Activated CD8-positive, alpha-beta memory T cell treated with anti-CD3 and anti-CD28 coated beads for 4 hours (primary cell): ENCODE results near the gene ACTR10.
A peak's percentile ranks its signal among the peaks of the same experiment; 100 is the strongest.
"Not testable (repeated sequence)": the region's sequence is repeated elsewhere in the genome, so short reads cannot be mapped to it uniquely, and the experiment has no call there.

ENCODE experiments used
- DNase-seq, 2 donors: peaks; one replicate each; pipeline ENCODE4 v3.0.0-alpha.2; 2020; ENCODE audit warnings: low read depth in 2 of 2

The ACTR10 gene

GRCh38 chr14:58216544-58216943, 16.6 kb downstream of the ACTR10 start:
- DNase-seq, result no peak

DNA sequence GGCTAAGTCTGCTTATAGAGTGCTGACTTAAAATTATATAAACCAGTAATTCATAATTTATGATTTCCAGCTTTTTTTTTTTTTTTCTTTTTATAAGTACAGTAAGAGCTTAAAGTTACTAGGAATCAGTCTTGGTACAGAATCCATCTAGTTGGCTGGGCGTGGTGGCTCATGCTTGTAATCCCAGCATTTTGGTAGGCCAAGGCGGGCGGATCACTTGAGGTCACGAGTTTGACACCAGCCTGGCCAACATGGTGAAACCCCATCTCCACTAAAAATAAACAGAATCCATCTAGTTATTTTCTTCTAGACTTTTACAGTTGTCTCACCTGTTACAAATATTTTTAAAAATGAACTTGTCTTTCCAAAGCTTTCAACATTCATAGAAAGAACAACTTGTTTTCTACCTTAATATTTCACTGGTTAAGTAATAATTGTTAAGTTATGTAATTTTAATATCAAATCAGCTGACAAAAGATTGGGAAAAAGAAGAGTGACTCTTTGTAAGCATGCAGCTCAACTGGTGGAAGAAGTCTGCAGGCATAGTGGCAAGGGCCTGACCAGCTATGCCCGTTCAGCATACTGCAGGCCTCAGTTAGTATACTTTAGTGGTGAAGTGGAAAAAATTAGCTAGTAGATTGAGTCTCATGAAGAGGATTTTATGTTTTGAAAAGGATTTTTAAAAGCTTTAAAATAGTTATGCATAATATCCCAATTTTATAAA, 27.3 kb downstream of the ACTR10 start:
- DNase-seq, result no peak

DNA sequence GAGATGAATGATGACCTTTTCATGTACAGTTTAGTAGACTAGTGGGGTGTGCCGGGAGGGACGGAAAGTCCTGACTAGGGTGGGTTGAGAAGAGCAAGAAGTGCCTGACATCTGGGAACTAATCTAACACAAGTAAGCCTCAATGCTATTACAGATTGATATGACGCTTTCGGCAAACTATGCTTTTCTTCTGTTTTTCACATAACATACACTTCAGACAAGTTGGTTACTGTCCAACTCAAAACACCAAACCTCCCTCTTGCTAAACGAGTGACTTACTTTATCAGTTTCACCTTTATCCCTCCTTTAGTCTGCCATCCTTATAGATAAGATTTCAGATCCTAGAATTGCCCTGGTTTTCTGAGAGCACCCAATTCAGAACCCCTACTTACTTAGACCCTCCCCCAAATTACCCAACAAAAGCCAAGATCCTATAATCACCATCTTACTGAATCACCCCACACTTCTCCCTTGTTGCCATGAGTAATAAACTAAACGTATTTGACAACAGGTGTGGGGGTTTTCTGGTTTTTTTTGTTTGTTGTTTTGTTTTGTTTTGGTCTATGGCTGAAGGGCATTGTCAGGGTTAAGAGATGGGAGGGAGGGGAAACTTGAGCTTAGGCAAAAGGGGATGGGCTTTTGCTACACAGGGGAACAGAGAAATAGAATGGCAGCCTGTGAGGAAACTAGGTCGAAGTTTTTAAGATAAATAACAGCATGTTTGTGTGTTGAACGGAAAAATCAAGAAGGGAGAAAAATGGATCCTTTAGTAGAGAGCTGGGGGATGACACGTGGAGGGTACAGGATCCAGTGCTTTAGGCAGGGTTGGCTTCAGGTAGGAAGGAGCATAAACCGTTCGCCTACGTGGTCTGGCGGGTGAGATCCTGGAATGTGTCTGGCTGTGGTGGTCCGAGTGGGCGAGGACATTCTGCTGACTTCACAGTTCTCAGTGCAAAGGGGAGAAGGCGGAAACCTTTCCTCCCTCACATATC, 38.6 kb downstream of the ACTR10 start:
- DNase-seq, result no peak

- peak; percentile 71 to 73 for DNase-seq
These were observed 39.6 kb downstream of the ACTR10 start for GRCh38 chr14:58239244-58240195.

DNA sequence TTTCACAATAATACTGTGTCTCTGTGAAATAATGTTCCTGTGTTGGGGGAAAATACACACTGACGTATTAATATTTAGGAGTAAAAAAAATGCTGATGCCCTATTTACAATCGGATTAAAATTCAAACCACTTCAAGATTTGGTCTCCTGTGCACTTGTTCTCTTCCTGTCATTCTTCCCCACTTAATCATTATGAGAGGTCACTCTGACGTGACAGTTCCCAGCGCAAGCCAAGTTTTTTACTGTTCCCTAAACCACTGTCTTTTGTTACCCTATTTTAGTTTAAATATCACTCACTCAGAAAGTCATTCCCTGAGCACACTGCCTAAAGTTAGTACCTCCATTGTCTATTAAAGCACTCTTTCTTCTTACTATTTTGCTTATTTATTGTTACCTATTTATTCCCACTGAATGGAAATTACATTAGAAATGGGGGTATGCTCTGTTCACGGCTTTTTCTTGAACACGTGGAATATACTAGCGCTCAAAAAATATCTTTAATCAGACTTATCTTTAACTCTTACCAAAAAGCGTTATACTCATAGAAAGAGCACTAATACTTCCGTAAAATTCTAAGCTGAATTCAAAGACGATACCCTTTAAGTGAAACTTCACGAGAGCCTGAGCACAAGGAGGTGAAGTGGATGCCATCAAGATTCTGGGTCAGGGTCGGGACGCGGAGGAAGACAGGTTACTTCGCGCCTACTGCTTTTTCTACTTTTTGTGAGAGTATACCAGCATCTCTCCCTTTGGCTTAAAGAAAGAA, 44.0 kb downstream of the ACTR10 start:
- DNase-seq, result no peak

DNA sequence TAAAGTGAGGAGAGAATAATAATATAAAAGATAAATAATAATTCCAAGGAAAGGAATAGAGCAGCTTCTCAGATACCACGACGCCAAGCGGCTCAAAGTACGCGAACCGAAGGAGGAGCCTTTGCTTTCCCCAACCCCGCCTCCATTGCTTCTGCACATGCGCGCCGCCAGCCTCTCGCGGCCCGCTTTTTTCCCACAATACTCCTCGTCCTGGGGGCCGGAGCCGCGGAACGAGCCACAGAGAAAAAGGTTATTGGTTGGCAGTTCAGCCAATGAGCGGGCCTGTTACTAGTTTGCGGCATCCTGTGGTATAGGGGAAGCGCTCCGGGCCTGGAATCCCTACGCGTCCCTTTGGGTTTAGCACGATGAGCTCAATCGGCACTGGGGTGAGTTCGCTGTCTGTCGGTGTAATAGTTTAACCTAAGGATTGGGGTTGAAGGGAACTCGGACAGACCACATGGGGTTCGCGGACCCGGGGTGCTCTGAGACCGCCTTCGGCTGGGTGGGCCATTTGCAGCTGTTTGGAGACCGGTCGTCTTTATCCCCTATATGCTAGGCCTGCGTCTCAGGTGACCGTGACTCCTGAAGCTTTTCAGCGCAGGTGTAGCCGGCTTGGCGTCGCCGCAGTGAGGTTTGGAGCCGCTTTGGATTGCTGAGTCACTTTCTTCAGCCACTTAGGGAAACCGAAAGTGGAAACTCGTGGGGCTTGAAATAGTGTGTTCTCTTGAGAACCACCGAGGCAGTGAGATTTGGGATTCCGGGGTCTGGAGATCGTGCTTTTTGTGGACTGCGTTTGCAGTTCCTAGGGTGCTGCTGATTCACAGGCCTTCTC, 44.8 kb downstream of the ACTR10 start, which contains the start of gene PSMA3:
Gene PSMA3 (plus strand): TSS at position 288 of the 832 bp plus-strand sequence. CDS start 78 bp downstream, at position 366.
- DNase-seq, result peak; percentile 96

GRCh38 chr14:58245562-58245961, 45.6 kb downstream of the ACTR10 start:
- DNase-seq, result no peak

- no peak for DNase-seq
These were observed 49.7 kb downstream of the ACTR10 start for GRCh38 chr14:58249611-58250010.

- no peak for DNase-seq
These were observed 58.2 kb downstream of the ACTR10 start for GRCh38 chr14:58258156-58258555.

DNA sequence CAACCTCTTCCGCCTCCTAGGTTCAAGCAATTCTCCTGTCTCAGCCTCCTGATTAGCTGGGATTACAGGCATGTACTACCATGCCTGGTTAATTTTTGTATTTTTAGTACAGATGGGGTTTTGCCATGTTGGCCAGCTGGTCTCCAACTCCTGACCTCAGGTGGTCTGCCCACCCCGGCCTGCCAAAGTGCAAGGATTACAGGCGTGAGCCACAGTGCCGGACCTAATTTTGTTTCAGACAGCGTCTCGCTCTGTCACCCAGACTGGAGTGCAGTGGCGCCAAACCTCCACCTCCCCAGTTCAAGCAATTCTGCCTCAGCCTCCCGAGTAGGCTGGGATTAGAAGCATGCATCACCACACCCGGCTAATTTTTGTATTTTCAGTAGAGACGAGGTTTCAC, 62.1 kb downstream of the ACTR10 start:
- not testable (repeated sequence) for DNase-seq

DNA sequence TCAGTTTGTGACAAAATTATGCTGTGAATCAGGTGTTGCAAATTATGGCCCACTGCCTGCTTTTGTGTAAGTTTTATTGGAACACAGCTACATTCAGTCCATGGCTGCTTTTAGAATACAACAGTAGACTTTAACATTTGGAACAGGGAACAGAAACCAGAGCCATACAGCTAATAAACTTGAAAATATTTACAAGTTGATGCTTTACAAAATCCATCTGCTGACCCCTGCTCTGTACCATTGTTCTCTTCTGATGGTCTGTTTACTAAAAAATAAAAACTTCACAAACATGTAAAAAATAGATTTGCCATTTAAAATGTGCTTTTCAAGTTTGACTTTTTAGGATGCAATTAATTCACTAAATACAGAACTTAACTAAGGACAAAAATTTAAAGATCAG, 65.5 kb downstream of the ACTR10 start:
- DNase-seq, result no peak

DNA sequence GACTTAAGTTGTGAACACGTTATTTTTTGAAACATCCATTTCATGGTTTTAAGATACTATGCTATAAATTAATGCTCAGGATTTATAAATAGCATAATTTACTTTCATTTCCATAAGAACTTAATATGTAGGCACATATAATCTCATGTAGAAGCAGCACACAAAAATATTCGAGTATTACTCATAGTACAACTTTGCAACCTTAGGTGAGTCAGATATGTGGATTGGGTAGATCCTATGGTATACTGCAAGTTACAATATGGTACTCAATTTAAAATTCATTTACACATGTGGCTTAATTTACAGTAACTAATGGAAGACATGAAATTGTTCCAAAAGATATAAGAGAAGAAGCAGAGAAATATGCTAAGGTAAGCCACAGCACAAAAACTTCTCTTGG, 70.7 kb downstream of the ACTR10 start:
- no peak for DNase-seq

GRCh38 chr14:58272588-58273372, 72.8 kb downstream of the ACTR10 start:
- no peak for DNase-seq

- no peak for DNase-seq
These were observed 74.9 kb downstream of the ACTR10 start for GRCh38 chr14:58274881-58275280.

GRCh38 chr14:58275527-58276190, 75.7 kb downstream of the ACTR10 start:
- DNase-seq, result no peak

DNA sequence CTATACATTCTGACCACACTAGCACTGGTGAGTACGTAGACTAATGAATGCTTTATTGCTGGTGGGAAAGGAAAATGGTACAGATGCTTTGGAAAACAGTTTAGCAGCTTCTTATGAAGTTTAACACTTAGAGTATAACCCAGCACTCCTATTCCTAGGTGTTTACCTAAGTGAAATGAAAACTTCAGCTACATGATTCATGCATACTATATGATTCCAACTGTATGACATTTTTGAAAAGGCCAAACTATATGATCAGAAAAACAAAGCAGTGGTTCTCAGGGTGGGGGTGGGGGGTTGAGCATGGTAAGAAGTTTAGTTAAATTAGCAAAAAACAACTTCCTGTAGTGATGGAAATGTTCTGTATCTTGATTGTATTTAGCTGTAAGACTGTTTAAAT, 76.3 kb downstream of the ACTR10 start:
- no peak for DNase-seq

GRCh38 chr14:58278177-58278576, 78.2 kb downstream of the ACTR10 start:
- no peak for DNase-seq

DNA sequence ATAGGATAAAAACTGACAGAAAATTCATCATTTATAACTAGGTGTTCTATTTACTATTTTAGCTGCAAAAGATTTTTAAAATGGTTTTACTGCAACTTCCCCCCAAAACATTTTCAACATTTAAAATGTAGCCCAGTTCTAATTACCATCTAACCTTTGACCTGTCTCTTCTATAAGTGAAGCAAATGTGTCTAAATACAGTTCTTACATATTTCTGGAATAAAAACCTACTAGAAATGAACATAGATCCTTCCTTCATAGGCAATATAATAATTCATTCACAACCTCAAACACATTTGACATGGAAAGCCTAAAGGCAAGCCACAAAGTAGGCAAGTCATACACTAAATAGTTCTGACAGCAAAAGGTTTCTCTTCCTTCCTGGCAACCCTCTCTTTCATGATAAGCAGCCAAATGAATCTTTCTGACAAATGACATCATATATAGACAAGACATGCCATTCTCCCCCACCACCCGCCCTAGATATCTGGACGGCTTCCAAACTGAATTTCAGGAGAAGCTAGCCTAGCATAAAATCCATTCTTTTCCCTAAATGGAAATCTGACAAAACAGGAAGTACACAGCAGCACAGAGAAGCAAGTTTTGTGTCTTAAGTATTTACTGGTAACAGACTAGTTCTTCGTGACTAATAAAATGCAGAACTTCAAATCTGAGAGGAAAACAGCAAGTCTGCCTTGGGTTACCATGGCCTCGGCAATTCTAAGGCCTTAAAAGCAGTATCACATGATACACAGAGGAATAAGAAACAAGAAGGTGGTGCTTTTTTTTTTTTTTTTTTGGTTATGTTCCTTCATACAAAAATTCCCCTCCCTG, 81.2 kb downstream of the ACTR10 start:
- no peak for DNase-seq
